CD4-positive, alpha-beta memory T cell (primary cell): ENCODE measurements around the gene SMG9. TPM values are rescaled to one million over a fixed set of nuclear protein-coding genes. Genes with fewer than 3 reads are reported as not detected.

Experiments
- CTCF ChIA-PET: fragments of 350-600 bp; sonication (Branson Sonifier 250); formaldehyde crosslinking; loops from one replicate; lab custom pipeline; 2021; ENCODE audit warnings: inconsistent platforms; ENCODE audit not compliant: partially characterized antibody; lab: Charles Lee
- POLR2A ChIA-PET: fragments of 350-600 bp; sonication (Branson Sonifier 250); formaldehyde crosslinking; loops from one replicate; lab custom pipeline; 2021; ENCODE audit not compliant: partially characterized antibody; lab: Charles Lee
- DNase-seq, 5 donors: peaks; one replicate each; pipeline versions ENCODE4 v3.0.0 to v3.0.0-alpha.2; 2020 to 2022; ENCODE audit warnings: mixed read lengths in 1 of 5
- H3K27ac ChIP-seq: one replicate; pipeline ENCODE4 v1.7.0; 2013; ENCODE audit warnings: low read depth, low read length
- H3K27me3 ChIP-seq: 2 replicates; pipeline ENCODE4 v1.7.0; 2013; ENCODE audit warnings: mild to moderate bottlenecking, low read length, moderate library complexity; ENCODE audit not compliant: insufficient read depth
- H3K36me3 ChIP-seq: 2 replicates; pipeline ENCODE4 v1.7.0; 2013; ENCODE audit warnings: mild to moderate bottlenecking, low read length, moderate library complexity; ENCODE audit not compliant: insufficient read depth
- H3K4me1 ChIP-seq: 2 replicates; pipeline ENCODE4 v1.7.0; 2013; ENCODE audit warnings: mild to moderate bottlenecking, low read length, moderate library complexity; ENCODE audit not compliant: insufficient read depth
- H3K4me3 ChIP-seq, 2 donors: one replicate each; pipeline ENCODE4 v1.7.0; 2013; ENCODE audit warnings: low read length in 2 of 2, mild to moderate bottlenecking in 1 of 2
- H3K9me3 ChIP-seq, 2 donors: one replicate each; pipeline ENCODE4 v1.7.0; 2013; ENCODE audit warnings: low read length in 2 of 2, control low read depth in 1 of 2; ENCODE audit not compliant: control insufficient read depth in 1 of 2
- H3K27ac Mint-ChIP-seq, 7 donors: one replicate each; pipeline ENCODE4 v1.8.0; 2020 to 2021; ENCODE audit warnings: mixed read lengths in 7 of 7, mild to moderate bottlenecking in 6 of 7, inconsistent platforms in 3 of 7, moderate library complexity in 3 of 7
- H3K27me3 Mint-ChIP-seq, 2 donors: one replicate each; pipeline ENCODE4 v1.8.0; 2020 to 2021; ENCODE audit warnings: mixed read lengths in 2 of 2
- H3K36me3 Mint-ChIP-seq, 2 donors: one replicate each; pipeline ENCODE4 v1.8.0; 2020 to 2021; ENCODE audit warnings: mixed read lengths in 2 of 2, inconsistent platforms in 1 of 2, mild to moderate bottlenecking in 1 of 2
- H3K4me1 Mint-ChIP-seq, 4 donors: one replicate each; pipeline ENCODE4 v1.8.0; 2020 to 2021; ENCODE audit warnings: mixed read lengths in 4 of 4, mild to moderate bottlenecking in 1 of 4
- H3K4me3 Mint-ChIP-seq, 8 donors: one replicate each; pipeline ENCODE4 v1.8.0; 2020 to 2021; ENCODE audit warnings: mixed read lengths in 8 of 8, mild to moderate bottlenecking in 7 of 8, moderate library complexity in 6 of 8, inconsistent platforms in 3 of 8
- H3K9me3 Mint-ChIP-seq, 8 donors: one replicate each; pipeline ENCODE4 v1.8.0; 2020 to 2021; ENCODE audit warnings: mixed read lengths in 8 of 8, mild to moderate bottlenecking in 5 of 8, inconsistent platforms in 3 of 8, moderate library complexity in 1 of 8
- intact Hi-C: fragments of 100-400 bp; cut with micrococcal nuclease; formaldehyde crosslinking; loops from one replicate; pipeline ENCODE4 v1.15.1; 2023
- polyA plus RNA-seq, 2 donors: library from polyadenylated mRNA; unstranded; fragments of 300-500 nt; fragmentation: Illumina TruSeq; gene quantifications; one replicate each; pipeline ENCODE4 v1.2.3, GENCODE V29; 2021
- total RNA-seq, 2 experiments: library from RNA; stranded (reverse); gene quantifications; one replicate each; pipeline ENCODE4 v1.2.3, GENCODE V29; 2021

Gene SMG9
- total and polyA plus RNA-seq, 4 experiments from 2014 or later, result 3.8 to 57.9 (median 35.6) TPM

- peaks cover 43% of the 10 kb centered on the region for H3K36me3 ChIP-seq
- H3K27me3 ChIP-seq, result no peaks in the 10 kb centered on the region
- no peaks in the 10 kb centered on the region for H3K9me3 Mint-ChIP-seq
- no peaks in the 10 kb centered on the region for H3K9me3 ChIP-seq
- ChIA-PET POLR2A (interaction anchor here (1.0 to 11.4 kb wide), 3 partner anchors 9 to 16 kb away, joined by 4 to 116 read pairs (median 104); partner anchors contain the start of genes KCNN4 and SMG9), CTCF (interaction anchor here (2.7 to 7.0 kb wide), 3 partner anchors 9 to 24 kb away, joined by 10 to 94 read pairs (median 80); partner anchors contain the start of genes KCNN4 and SMG9)
- peaks cover 22 to 40% (median 26%) of the 10 kb centered on the region in 4 donors for H3K4me1 Mint-ChIP-seq
- H3K27ac Mint-ChIP-seq, result peak overlapping the region in 2 of 7 donors; percentile 44 to 76
- no peak for DNase-seq
- H3K27me3 Mint-ChIP-seq, result no peaks in the 10 kb centered on the region
- H3K36me3 Mint-ChIP-seq, result peaks cover 29 to 37% of the 10 kb centered on the region in 2 donors
- no peak overlapping the region for H3K4me3 ChIP-seq
- H3K4me3 Mint-ChIP-seq, result no peak overlapping the region
- intact Hi-C loops, result no loop called here
- H3K27ac ChIP-seq, result no peak overlapping the region
- peaks cover 32% of the 10 kb centered on the region for H3K4me1 ChIP-seq
Observed at GRCh38 chr19:43769256-43769655, 14.5 kb upstream of the SMG9 start.

GRCh38 chr19:43768273-43769050 is 13.7 kb upstream of the SMG9 start:
- Histone ChIP-seq H3K4me3 (no peak overlapping the region), H3K36me3 (peaks cover 35% of the 10 kb centered on the region), H3K27me3 (no peaks in the 10 kb centered on the region), H3K9me3 (no peaks in the 10 kb centered on the region), H3K27ac (no peak overlapping the region), H3K4me1 (peaks cover 38% of the 10 kb centered on the region)
- Mint-ChIP-seq H3K4me3 (no peak overlapping the region), H3K27ac (peak overlapping the region in 4 of 7 donors; percentile 41 to 76 (median 57)), H3K9me3 (no peaks in the 10 kb centered on the region), H3K4me1 (peaks cover 24 to 44% (median 30%) of the 10 kb centered on the region in 4 donors), H3K27me3 (no peaks in the 10 kb centered on the region), H3K36me3 (peaks cover 29 to 36% of the 10 kb centered on the region in 2 donors)
- ChIA-PET CTCF (interaction anchor here (0.6 to 7.0 kb wide), 8 partner anchors 9 to 100 kb away, joined by 3 to 94 read pairs (median 6); partner anchors contain the start of genes KCNN4, PLAUR and SMG9), POLR2A (interaction anchor here (1.0 to 11.4 kb wide), 3 partner anchors 10 to 17 kb away, joined by 4 to 116 read pairs (median 104); partner anchors contain the start of genes KCNN4 and SMG9)
- intact Hi-C loops, result no loop called here
- DNase-seq, result no peak

- Mint-ChIP-seq H3K27me3 (no peaks in the 10 kb centered on the region), H3K4me3 (no peak overlapping the region), H3K36me3 (peaks cover 29 to 31% of the 10 kb centered on the region in 2 donors), H3K27ac (peak overlapping the region in 3 of 7 donors; percentile 24 to 50 (median 44)), H3K9me3 (no peaks in the 10 kb centered on the region), H3K4me1 (peaks cover 26 to 47% (median 34%) of the 10 kb centered on the region in 4 donors)
- Histone ChIP-seq H3K4me3 (no peak overlapping the region), H3K27ac (no peak overlapping the region), H3K9me3 (no peaks in the 10 kb centered on the region), H3K27me3 (no peaks in the 10 kb centered on the region), H3K36me3 (peaks cover 32% of the 10 kb centered on the region), H3K4me1 (peaks cover 40% of the 10 kb centered on the region)
- ChIA-PET POLR2A (interaction anchor here (6.4 to 11.4 kb wide), 2 partner anchors 11 to 14 kb away, joined by 104 to 116 read pairs; partner anchors contain the start of genes KCNN4 and SMG9), CTCF (interaction anchor here (1.1 to 7.0 kb wide), 8 partner anchors 9 to 100 kb away, joined by 3 to 94 read pairs (median 6); partner anchors contain the start of genes KCNN4, PLAUR and SMG9)
- no peak for DNase-seq
- intact Hi-C loops, result no loop called here
Observed at GRCh38 chr19:43767818-43768217, 13.1 kb upstream of the SMG9 start.

- H3K27me3 Mint-ChIP-seq, result no peaks in the 10 kb centered on the region
- no peaks in the 10 kb centered on the region for H3K9me3 Mint-ChIP-seq
- POLR2A ChIA-PET, result interaction anchor here (6.4 to 11.4 kb wide), 2 partner anchors 11 to 13 kb away, joined by 104 to 116 read pairs; partner anchors contain the start of genes KCNN4 and SMG9
- DNase-seq, result no peak
- H3K36me3 Mint-ChIP-seq, result peaks cover 29 to 31% of the 10 kb centered on the region in 2 donors
- H3K27ac Mint-ChIP-seq, result peak overlapping the region; percentile 83 to 94 (median 90)
- CTCF ChIA-PET, result interaction anchor here (1.5 to 7.0 kb wide), 7 partner anchors 8 to 99 kb away, joined by 3 to 94 read pairs (median 8); partner anchors contain the start of genes KCNN4, PLAUR and SMG9
- peaks cover 26 to 49% (median 37%) of the 10 kb centered on the region in 4 donors for H3K4me1 Mint-ChIP-seq
- no peak overlapping the region for H3K4me3 Mint-ChIP-seq
- peaks cover 32% of the 10 kb centered on the region for H3K36me3 ChIP-seq
- H3K4me1 ChIP-seq, result peaks cover 40% of the 10 kb centered on the region
- H3K9me3 ChIP-seq, result no peaks in the 10 kb centered on the region
- intact Hi-C loops, result no loop called here
- H3K27me3 ChIP-seq, result no peaks in the 10 kb centered on the region
- H3K4me3 ChIP-seq, result no peak overlapping the region
- H3K27ac ChIP-seq, result peak overlapping the region; percentile 50
Observed at GRCh38 chr19:43767316-43767715, 12.6 kb upstream of the SMG9 start.

- Histone ChIP-seq H3K9me3 (no peaks in the 10 kb centered on the region), H3K4me1 (peaks cover 40% of the 10 kb centered on the region), H3K27me3 (no peaks in the 10 kb centered on the region), H3K4me3 (peak overlapping the region in 1 of 2 donors; percentile 25), H3K36me3 (peaks cover 28% of the 10 kb centered on the region), H3K27ac (peak overlapping the region; percentile 50)
- H3K36me3 Mint-ChIP-seq, result peaks cover 29 to 31% of the 10 kb centered on the region in 2 donors
- H3K4me1 Mint-ChIP-seq, result peaks cover 26 to 49% (median 39%) of the 10 kb centered on the region in 4 donors
- H3K4me3 Mint-ChIP-seq, result peak overlapping the region in 4 of 8 donors; percentile 34 to 72 (median 56)
- peak overlapping the region; percentile 83 to 94 (median 90) for H3K27ac Mint-ChIP-seq
- CTCF ChIA-PET, result interaction anchor here (0.6 to 7.0 kb wide), 9 partner anchors 12 to 98 kb away, joined by 3 to 94 read pairs (median 8); partner anchors contain the start of genes KCNN4, PLAUR and SMG9
- H3K9me3 Mint-ChIP-seq, result no peaks in the 10 kb centered on the region
- DNase-seq, result no peak
- POLR2A ChIA-PET, result interaction anchor here (1.7 to 11.4 kb wide), 4 partner anchors 12 to 33 kb away, joined by 6 to 116 read pairs (median 61); partner anchors contain the start of genes KCNN4 and SMG9
- intact Hi-C loops, result no loop called here
- no peaks in the 10 kb centered on the region for H3K27me3 Mint-ChIP-seq
Observed at GRCh38 chr19:43766755-43767043, 11.9 kb upstream of the SMG9 start.

GRCh38 chr19:43765109-43765876 is 10.5 kb upstream of the SMG9 start:
- intact Hi-C loops, result loop anchor here (1.0 kb wide), 3 partner anchors 11 to 20 kb away; partner anchors contain the start of gene SMG9
- H3K4me1 Mint-ChIP-seq, result peaks cover 26 to 49% (median 39%) of the 10 kb centered on the region in 4 donors
- ChIA-PET CTCF (interaction anchor here (0.6 to 7.0 kb wide), 9 partner anchors 11 to 1447 kb away, joined by 3 to 94 read pairs (median 5); partner anchors contain the start of genes KCNN4, PLAUR and SMG9), POLR2A (interaction anchor here (0.5 to 11.4 kb wide), 10 partner anchors 11 to 451 kb away, joined by 3 to 116 read pairs (median 5); partner anchors contain the start of genes KCNN4, SMG9 and ZNF283)
- peak overlapping the region; percentile 34 to 75 (median 66) for H3K4me3 Mint-ChIP-seq
- H3K27ac ChIP-seq, result peak overlapping the region; percentile 50
- no peaks in the 10 kb centered on the region for H3K9me3 ChIP-seq
- H3K4me1 ChIP-seq, result peaks cover 40% of the 10 kb centered on the region
- H3K9me3 Mint-ChIP-seq, result no peaks in the 10 kb centered on the region
- peak overlapping the region; percentile 83 to 94 (median 90) for H3K27ac Mint-ChIP-seq
- H3K36me3 Mint-ChIP-seq, result peaks cover 25 to 27% of the 10 kb centered on the region in 2 donors
- peak; percentile 59 to 91 (median 63) for DNase-seq
- peak overlapping the region in 1 of 2 donors; percentile 25 for H3K4me3 ChIP-seq
- peaks cover 22% of the 10 kb centered on the region for H3K36me3 ChIP-seq
- no peaks in the 10 kb centered on the region for H3K27me3 ChIP-seq
- H3K27me3 Mint-ChIP-seq, result no peaks in the 10 kb centered on the region
